HG03521 (cell line): ENCODE data around the gene ADGRG6.
"Not testable (repeated sequence)": the region's sequence is repeated elsewhere in the genome, so short reads cannot be mapped to it uniquely, and the experiment has no call there.

Experiments used
- ATAC-seq: cut with Tn5 transposase; IDR thresholded peaks from one replicate; pipeline ENCODE4 v1.9.1; 2021; ENCODE audit warnings: mild to moderate bottlenecking, moderate library complexity; ENCODE audit not compliant: unreplicated experiment

Gene ADGRG6

DNA sequence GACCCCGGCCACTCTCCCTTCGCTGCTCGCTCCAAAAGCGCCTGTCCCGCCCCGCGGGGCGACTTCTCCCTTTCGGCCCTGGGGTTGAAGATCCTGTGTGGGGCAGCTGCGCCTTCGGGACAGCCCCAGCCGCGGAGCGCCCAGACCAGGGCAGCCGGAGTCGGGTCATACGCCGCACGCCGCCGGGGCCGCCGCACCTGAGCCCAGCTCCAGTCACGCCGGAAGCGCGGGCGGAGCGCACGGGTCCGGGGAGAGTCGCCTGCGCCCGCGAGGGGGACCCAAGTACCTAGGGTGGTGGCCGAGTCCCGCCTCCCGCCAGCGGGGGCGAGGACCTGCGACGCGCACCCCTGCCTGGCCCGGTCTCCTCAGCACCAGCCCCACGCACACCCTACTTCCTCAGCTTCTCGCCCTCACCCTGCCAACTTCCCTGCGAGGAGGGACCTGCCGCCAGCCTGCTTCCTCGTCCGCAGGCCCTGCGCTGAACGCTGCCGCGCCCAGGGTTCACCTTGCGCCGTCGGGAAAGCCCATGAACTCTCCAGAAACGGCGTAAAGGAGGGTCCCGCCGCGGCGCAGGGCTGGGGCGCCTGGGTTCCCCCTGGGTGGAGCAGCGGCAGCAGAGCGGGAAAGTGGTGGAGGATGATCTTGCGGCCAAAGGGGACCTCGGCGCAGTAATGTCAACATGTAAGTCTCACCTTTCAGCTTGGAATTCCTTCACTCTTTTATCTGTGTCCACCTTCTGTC is at the start of gene ADGRG6:
Gene ADGRG6, plus strand, starts transcription at position 357 of the 741 bp plus-strand sequence. Its CDS starts 323 bp downstream, at position 680.
- ATAC-seq = peak; percentile 58

DNA sequence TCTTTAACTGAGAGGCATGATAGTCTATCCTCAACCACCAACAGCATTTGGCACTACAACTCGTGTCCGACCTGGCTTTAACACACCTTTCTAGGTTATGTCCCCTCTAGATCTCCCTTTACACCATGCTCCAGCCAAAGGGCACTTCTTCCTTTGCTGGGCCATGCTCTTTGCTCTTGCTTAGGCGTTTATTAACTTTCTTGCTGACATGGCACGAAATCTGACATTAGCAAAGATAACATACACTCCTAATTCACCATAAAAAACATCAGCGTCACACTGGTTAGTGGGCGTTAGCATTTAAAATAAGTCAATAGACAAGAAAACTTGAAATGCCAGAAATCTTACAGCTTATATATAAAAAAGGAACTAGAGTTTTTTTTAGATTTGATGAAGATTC is 47.3 kb upstream of the ADGRG6 start:
- no peak for ATAC-seq

DNA sequence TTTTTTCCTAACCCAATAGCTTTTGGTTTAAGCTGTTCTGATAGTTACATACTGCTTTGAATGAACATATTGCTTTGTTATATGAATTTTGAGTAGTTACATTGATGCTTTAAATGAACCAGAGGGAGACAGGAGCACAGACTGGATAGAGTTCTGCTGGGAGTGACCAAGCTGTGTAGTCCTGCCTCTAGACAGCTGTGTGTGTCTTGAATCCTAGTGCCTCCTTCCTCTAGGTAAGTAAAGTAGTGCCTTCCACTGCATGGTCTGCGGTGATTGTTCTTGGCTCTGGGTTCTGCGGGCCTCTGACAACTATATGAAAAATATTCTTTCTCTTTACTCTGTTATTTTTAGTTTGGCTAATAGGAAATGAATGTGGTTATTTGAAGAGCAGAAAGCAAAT is 46.0 kb upstream of the ADGRG6 start:
- ATAC-seq = no peak

DNA sequence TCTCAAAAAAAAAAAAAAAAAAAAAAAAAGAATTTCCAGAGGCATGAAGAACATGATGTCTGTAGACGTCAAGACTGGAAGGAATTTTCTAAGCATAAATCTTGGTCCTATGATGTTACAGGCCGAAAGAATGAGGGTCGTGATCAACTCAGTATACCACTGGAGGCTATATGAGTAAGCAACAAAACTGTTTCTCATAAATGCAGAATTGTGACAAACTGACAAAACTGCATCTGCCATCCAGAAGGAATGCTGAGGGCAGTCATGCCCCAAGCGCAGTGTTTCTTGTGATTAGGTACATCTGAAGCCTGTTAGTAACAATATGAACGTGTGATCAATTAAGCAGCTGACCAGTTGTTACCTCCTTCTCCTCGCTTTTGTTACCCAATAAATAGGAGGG is 43.5 kb upstream of the ADGRG6 start:
- ATAC-seq = no peak

DNA sequence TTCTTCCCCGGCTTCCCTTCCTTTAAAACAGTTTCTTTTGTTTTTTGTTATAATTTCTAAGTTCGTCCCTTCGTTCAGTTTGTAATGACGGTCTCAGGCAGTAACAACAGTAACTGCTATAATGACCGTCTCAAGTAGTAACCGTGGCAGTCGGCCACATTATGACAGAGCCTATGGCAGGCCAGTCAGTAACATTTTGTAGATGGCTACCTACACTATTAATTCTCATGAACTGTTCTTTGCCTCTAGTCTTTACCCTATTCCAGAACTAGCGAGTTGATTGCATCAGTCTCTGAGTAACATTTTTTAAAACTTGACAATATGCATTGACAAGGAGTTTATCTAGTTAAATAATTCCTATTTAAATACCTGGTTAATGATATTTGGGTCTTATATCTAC is 43.0 kb upstream of the ADGRG6 start:
- ATAC-seq = no peak

DNA sequence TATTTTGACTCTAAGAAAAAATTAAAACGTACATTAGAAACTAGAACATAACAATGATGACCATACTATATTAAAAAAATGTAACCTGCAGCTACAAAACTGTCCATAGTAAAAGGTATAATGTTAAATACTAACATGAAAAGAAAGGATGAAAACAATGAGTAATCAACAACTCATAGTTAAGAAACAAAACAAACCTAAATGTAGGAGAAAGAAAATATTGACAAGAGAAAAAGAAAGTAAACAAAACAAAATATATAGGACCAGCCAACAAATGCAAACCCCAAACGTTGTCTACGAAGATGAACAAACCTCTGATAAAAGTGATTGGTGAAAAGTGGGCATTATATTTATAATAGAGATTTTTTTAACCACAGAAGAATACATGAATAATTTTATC is 41.1 kb upstream of the ADGRG6 start:
- no peak for ATAC-seq

DNA sequence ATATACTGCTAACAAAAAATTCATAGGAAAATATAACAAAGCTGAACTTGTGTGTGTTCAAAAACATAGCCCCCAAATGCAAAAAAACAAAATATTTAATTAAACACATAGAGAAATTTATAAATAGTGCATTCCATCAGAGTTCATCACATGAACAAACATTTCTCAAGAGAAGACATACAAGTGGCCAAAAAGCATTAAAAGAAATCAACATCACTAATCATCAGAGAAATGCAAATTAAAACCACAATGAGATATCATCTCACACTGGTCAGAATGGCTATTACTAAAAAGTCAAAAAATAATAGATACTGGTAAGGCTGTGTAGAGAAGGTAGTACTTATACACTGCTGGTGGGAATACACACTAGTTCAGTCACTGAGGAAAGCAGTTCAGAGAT is 39.6 kb upstream of the ADGRG6 start:
- no peak for ATAC-seq

DNA sequence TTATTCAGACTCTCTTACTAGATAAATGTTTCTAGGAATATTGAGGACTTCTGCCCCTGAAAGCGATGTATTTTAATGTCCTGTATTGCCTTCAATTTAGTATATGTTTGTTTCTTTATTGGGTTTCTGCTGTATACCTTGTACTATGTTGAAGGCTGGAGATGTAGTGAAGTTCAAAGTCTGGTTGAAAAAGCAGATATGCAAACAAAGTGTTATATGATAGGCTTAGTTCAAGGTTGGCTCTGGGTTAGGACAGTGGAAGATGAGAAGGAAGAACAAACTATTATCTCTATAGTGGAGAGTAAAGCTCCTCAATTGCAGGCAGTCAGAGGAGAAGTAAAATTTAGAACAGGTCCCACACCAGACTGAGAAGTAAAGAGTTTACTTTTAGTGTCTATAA is 36.3 kb upstream of the ADGRG6 start:
- no peak for ATAC-seq

DNA sequence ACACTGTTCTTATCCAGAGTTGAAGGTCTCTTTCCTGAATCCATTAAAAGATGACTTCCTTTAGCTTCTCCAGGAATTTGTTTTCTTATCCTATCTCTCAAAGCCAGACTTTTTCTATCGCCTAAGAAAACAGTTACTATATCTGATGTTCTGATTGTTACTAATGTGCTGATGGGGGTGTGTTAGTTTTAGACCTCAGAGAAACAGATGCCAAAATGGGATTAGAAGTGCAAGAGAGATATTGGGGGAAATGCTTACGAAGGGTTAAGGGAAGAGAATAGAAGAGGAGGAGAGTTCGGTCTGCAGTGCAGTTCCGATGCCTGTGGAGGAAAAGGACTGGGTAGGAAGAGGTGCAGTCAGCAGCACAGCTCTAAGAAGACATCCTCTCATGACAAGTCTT is 35.7 kb upstream of the ADGRG6 start:
- no peak for ATAC-seq

DNA sequence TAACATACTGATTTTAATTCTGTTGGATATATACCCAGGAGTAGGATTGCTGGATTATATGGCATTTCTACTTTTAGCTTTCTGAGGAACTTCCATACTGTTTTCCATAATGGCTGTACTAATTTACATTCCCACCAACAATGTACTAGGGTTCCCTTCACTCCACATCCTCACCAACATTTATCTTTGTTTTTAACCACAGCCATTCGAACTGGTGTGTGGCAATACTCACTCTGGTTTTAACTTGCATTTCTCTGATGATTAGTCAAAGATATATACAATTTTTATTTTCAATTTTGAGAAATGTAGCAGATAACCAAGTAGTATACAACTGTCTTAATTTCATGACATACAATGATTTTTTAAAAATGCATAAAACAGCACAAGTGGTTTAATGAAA is 30.3 kb upstream of the ADGRG6 start:
- no peak for ATAC-seq

DNA sequence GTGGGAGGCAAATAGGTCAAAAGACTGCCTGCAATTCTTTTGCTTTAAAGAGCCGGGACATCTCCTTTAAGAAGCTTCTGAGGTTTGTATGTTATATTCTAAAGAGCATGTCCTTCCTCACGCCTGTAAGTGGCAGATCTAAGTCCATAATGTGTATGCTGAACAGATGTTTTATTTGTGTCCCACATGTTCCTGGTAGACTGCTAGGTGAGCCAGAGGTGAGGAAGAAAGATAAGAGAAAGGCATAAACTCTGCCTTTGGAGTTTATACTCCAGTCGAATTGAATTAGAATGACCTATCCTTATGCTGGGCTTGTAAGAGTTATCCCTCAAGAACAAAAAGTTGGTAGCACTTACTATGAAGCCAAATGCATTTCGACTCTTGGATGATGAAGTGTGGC is 27.2 kb upstream of the ADGRG6 start:
- no peak for ATAC-seq

DNA sequence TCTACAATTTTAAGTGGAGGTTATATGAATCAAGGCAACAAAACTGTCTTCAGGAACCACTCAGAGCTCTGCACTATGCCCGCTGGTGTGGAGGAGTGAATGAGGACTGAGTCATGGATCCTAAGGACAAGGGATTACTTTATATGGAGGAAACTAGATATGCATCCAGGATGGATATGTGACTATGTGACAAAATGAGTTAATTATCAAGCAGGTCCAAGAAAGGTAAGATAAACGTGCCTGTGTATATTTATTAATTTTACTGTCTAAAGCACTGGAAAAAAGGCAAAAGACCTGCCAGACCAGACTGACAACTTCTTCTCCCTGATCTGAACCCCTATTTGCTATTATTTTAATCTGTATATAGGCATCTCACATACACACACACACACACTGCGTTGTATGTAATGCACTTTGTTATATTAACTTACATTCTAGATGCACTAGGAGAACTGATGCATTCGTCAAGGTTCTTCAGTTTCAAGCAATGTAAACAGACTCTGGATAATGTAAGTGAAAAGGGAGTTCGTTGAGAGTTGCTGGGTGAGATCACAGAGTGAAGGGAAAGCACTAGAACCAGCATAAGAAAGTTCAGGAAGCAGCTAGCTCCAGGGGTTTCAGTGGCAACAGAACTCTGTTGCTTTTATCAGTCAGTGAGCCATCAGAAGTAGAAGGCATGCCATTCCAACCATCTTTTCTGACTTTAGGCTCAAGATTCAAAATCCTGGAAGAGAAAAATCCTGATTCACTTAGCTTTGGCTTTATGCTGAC is 26.4 kb upstream of the ADGRG6 start:
- ATAC-seq = no peak

DNA sequence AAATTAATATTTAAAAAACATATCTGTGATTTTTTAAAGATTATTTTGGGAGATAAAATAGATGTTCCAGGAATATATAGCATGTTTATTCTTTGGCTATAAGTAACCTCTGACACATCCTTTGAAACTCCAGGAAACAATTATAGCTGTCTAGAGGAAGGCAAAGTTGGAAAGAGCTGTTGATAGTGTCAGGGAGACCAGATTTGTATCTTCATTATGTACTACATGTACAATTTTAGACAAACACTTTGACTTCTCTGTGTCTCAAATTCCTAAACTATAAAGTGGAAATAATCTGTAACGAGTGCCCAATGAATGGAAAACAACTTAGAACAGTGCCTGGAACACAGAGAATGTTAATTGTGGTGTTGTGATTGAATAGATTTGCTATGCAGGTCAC is 25.6 kb upstream of the ADGRG6 start:
- ATAC-seq = no peak

DNA sequence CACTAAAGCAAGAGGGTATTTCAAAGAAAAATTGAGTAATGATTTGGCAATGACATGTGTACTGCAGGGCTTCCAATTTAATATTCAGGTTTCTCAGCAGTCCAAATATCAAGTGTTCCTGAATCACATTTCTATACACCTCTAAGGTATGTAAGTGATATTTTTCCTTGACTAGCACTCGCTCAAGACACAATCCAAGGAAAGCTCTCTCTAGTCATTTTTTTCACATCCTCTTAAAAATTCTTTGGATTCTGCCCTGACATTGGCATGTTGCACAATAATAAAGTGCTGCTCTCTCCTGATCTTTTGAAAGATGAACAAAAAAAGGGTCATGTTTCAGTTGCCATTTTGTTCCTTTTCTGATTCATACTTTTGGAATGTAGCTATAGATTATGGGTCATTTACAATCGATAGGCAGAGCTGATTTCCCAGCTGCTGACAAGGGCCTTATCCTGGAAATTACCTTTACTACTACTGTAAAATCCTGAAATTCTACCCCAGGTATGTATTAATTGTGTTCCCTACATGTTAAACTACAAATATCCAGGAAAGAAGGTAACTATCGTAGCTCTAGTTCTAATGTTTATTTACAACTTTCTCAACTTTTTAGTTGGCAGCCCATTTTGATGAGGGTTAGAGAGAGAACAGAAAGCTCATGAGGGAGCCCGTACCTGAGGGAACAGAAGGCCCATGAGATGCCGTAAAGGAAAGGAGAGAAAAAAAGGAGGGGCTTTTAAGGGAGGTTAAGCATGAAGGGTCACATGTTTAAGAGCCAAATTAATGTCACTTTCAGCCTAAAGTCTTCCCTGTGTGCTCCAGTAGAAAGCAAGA is 22.2 kb upstream of the ADGRG6 start:
- no peak for ATAC-seq

DNA sequence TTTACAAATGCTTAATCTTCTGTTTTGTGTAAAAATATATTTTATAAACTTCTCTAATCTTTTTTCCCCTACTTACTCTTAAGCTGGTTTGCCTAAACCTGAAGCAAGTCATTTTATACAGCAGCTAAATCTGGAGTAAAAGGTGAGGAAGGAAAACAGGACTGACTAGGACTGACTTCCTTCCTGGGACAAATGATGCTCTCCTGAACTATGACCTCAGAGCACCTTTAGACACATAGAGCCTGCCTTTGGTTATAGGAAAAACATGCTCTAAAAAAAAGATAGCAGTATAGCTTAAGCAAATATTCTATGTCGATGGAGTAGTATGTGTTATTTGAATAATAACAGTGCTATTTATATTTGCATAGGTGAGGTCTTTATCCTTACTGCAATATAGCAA is 21.5 kb upstream of the ADGRG6 start:
- ATAC-seq = no peak

DNA sequence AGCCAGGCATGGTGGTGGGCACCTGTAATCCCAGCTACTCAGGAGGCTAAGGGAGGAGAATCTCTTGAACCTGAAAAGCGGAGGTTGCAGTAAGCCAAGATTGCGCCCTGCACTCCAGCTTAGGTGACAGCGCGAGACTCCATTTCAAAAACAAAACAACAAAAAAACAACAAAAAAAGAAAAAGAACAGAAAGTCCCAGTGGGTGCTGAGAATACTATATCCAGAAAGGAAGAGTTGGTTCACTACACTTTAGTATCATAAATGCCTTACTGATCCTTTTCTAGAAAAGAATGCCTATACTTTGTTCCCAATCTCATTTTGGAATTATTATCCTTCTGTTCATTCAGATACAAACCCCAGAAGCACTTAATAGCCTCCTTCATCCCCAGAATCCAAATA is 20.9 kb upstream of the ADGRG6 start:
- ATAC-seq = no peak

DNA sequence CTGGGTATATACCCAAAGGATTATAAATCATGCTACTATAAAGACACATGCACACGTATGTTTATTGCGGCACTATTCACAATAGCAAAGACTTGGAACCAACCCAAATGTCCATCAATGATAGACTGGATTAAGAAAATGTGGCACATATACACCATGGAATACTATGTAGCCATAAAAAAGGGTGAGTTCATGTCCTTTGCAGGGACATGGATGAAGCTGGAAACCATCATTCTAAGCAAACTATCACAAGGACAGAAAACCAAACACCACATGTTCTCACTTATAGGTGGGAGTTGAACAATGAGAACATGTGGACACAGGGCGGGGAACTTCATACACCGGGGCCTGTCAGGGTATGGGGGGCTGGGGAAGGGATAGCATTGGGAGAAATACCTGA is 18.7 kb upstream of the ADGRG6 start:
- not testable (repeated sequence) for ATAC-seq

DNA sequence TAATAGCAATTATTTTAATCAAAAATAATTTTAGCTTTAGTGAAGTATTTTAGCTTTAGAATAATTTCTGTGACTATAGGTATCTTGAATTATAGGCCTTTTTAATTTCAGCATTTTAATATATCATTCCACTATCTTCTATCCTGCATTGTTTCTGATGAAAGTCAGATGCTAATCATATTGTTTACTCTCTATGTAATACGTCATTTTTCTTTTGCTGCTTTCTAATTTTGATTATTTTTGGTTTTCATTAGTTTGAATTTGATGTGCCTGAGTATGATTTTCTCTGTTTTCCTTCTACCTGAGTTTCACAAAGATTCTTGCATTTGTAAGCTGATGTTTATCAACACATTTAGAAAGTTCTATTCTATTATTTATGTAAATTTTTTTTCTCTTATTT is 17.4 kb upstream of the ADGRG6 start:
- no peak for ATAC-seq

DNA sequence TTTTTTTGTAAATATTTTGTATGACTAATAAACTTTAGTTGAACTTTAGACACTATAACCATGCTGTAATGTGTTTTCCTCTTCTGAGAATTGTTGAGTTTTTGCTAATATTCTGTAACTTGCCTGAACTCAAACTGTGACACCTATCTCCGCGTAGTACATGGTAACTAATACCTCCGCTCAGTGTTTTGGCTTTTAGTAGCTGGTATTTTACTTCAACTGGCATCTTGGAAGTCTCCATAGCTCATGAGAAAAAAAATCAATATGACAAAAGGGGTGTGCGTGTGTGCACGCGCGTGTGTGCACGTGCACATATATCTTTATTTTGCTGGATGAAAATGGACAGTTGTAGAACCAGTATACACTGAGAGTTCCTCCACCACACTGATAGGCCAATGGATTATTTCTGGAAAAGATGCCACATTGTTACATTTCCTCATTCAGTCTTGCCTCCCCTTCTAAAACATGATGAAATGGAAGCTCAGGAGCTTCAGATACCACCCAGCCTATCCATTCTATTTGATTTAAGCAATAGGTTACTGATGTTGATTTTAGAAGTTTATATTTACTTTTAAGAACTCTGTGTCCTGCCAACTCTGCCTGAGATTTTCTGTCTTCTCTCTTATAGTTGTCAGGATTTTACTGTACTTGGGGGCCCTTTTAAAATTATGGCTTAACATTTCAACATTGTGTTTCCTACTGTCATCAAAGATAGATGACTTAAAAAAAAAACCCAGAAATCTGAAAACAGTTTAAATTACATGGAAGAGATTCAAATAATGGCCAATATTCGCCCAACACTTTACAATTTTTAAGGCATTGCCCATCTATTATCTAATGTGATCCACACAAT is 16.3 kb upstream of the ADGRG6 start:
- no peak for ATAC-seq

DNA sequence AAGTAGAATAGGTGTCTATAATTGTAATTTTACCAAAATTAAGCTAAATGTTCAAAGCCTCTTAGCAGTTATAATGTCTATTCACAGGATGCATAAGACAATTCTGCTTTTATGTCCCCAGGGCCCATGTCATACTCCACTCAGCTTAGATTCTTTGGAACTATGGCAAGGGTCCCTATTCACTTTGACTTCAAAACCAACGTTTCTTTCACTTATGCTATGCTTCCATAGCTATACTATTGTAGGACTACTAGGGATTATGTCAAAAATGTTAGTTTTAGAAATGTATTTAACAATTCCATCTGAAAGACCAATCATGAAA is 15.8 kb upstream of the ADGRG6 start:
- no peak for ATAC-seq

DNA sequence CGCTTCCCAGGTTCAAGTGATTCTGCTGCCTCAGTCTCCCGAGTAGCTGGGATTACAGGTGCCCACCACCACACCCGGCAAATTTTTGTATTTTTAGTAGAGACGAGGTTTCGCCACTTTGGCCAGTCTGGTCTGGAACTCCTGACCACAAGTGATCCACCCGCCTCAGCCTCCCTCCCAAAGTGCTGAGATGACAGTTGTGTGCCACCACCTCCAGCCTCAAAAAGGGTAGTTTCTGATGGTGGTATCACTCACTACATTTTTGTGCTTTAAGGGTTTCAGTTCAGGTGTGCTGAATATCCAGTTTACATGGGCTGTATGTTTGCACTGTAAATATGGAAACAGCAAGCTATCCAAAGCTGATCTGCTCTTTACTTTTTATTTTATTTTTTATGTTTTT is 12.1 kb upstream of the ADGRG6 start:
- no peak for ATAC-seq
